NCI-H69 (cell line): ENCODE data around the gene GATAD1.
"Not testable (repeated sequence)": the region's sequence is repeated elsewhere in the genome, so short reads cannot be mapped to it uniquely, and the experiment has no call there.

Source experiments
- DNase-seq: peaks from one replicate; lab custom pipeline; 2025; lab: John Stamatoyannopoulos, UW

GATAD1 gene

GRCh38 chr7:92483624-92484023 is 36.3 kb downstream of the GATAD1 start:
- DNase-seq, result not testable (repeated sequence)

GRCh38 chr7:92484226-92484625 is 36.9 kb downstream of the GATAD1 start:
- not testable (repeated sequence) for DNase-seq

GRCh38 chr7:92485267-92485892 is 38.1 kb downstream of the GATAD1 start:
- DNase-seq, result no peak

DNA sequence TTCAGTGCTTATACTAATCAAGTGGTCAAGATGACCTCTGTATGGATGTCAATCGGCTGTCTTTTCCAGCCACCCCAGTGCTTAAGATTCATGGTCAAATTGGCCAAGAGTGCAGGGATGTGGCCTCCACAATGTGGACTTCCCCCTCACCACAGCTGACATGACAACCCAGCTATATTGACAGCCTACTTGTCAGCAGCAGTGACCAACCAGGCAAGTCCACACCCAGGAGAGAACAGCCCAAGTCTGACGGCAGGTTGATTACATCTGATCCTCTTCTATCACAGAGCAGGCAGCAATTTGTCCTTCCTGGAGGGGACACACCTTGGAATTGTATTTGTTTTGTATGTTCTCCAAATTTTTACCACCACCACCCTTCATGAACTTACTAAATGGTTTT is 38.7 kb downstream of the GATAD1 start:
- no peak for DNase-seq

DNA sequence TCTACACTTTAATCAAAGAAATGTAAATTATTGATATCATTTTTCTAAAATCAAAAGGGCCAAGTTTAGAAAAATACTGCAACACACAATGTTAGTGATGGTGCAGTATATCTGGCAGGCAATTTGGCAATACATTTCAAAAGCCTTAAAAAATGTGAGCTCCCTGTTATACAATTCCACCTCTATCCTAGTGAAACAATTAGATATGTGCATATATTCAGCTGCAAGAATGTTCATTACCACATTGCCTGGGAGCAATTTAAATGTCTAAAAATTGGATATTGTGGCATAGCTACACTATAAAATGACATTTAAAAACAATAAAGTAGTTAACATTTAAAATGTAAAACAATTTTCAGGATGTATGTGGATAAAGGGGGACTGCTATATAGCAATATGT is 40.5 kb downstream of the GATAD1 start:
- no peak for DNase-seq

GRCh38 chr7:92489634-92490033 is 42.4 kb downstream of the GATAD1 start:
- DNase-seq, result no peak

- no peak for DNase-seq
Observed at GRCh38 chr7:92496876-92497275, 49.6 kb downstream of the GATAD1 start.

- DNase-seq, result no peak
Observed at GRCh38 chr7:92498557-92498956, 51.3 kb downstream of the GATAD1 start.

DNA sequence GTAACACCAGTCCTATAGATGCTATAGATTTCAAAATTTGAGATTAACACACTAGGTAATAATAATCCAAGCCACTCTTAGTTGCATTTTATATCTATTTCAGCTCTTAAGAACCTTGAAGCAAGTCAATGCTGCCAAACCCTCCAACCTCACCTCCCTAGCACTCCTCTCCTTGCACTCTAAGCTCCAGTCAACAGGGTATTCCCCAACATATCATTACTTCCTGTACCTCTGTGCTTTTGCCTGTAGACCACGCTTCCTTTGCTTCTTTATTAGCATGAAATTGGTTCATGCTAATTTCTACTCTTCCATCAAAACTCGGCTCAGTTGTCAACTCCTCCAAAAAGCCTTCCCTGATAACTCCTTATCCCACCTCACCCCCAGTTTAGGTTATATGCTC is 56.5 kb downstream of the GATAD1 start:
- DNase-seq, result no peak

GRCh38 chr7:92504563-92504962 is 57.3 kb downstream of the GATAD1 start:
- no peak for DNase-seq

DNA sequence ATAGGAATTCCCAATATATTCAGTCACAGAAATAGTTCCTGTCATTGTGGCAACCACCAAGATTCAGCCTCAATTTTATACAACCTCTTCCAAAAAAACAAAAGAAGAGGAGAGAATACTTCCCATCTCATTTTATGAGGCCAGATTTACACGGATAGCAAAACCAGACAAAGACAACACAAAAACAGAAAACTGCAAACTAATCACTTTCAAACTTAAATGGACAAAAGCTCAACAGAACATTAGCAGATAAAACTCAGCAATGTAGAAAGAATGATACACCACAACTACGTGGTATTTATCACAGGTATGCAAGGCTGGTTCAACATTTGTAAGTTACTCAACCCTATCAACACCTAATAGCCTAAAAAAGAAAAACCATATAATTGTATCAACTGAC is 59.1 kb downstream of the GATAD1 start:
- no peak for DNase-seq

GRCh38 chr7:92508946-92509345 is 61.7 kb downstream of the GATAD1 start:
- DNase-seq, result no peak
